Measurements from ENCODE around the gene TXNDC2.

TXNDC2 gene

DNA sequence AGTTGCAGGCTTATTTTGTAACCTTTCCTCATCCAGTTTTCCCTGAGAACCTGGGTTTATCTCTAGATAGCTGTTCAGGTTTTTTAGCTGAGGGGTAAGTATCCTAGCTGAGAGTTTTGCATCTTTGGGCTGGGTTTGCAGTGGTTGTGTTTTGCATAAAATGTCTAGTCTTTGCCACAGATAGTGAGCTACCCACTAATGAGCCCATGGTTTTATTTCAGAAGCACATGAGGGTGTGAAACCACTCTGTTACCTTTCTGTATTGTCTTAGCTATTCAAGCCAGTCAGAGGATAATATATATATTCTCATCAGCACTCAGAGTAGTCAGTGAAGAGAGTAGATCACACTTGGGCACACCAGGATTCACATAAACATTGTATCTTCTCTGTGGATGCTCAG is 24.6 kb upstream of the TXNDC2 start:
- no peak for DNase-seq

DNA sequence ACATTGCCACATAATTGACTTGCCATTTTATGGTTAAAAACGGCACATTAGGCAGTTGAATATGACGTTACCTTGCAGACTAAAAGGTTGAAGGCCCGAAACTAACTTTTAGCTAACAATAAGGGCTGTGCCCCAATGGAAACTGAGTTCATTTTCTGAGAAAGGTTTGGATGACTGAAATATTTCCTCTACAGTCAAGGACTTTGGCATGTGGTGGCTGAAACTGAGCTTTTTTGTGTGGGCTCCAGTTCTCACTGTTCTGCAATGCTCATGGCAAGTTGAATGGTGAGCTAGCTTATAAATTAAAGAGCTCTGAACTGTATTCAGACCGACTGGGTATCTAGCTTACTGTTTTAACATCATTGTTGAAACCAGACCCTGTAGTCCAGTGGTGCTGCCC is 23.8 kb upstream of the TXNDC2 start:
- DNase-seq = no peak

DNA sequence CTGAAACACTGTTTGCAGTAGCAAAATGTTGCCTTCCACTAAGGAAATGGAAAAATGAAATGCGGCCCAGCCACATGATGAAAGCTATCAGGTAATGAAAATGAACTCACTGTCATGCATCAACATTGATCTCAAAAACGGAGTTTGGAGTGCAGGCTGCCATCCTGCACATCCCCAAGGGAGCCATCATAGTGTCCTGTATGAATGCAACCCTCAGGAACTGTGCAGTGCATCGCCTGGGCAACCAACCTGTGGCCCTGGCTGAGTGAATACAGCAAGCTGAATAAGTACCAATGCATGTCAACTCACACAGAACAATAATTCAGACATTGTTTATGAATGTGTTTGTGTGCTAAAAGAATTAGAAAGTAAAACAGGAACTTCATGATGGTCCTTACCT is 23.1 kb upstream of the TXNDC2 start:
- no peak for DNase-seq

DNA sequence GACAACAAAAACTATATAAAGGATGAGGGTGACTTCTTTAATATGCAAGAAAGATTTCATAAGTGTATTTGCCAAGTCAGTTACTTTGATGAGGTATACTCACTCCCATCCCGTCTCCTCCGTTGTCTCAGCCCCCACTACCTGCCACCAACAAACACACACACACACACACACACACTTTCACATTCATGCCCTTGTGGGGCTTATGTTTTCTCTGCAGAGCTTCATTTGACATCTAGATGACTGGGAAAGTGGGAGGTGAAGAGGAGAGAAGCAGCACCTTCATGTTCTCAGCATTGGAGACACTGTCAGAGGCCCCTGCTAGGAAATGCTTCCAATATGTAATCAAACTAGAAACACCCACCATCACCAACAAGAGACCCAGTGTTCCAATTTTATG is 22.5 kb upstream of the TXNDC2 start:
- DNase-seq = no peak

DNA sequence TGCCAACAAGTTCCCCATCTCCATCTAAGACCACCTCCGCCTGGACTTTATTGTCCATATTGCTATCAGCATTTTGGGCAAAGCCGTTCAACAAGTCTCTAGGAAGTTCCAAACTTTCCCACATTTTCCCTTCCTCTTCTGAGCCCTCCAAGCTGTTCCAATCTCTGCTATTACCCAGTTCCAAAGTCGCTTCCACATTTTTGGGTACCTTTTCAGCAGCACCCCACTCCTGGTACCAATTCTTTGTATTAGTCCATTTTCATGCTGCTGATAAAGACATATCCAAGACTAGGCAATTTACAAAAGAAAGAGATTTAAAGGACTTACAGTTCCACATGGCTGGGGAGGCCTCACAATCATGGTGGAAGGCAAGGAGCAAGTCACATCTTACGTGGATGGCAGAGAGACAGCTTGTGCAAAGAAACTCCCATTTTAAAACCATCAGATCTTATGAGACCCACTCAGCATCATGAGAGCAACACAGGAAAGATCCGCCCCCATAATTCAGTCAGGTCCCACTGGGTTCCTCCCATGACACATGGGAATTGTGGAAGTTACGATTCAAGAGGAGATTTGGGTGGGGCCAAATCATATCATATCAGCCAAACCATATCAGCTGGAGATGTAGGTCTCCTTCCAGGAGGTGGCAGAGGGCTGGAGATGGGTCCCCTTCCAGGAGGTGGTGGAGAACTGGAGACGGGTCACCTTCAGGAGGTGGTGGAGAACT is 19.8 kb upstream of the TXNDC2 start:
- no peak for DNase-seq

DNA sequence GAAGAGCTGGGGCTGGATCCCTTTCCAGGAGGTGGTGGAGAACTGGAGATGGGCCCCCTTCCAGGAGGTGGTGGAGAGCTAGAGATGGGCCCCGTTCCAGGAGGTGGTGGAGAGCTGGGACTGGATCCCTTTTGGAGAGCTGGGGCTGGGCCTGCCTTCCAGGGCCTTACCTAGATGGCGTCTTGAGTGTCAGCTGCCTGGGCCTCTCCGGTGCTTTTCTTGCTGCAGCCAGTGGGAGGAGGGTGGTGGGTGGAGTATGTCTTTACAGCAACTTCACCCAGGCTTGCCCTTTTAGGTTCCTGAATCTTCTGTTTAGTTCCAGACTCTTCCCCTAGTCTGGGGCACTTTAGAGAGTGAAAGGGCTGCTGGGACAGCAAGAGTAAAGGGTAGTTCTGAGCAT is 19.1 kb upstream of the TXNDC2 start:
- DNase-seq = no peak

DNA sequence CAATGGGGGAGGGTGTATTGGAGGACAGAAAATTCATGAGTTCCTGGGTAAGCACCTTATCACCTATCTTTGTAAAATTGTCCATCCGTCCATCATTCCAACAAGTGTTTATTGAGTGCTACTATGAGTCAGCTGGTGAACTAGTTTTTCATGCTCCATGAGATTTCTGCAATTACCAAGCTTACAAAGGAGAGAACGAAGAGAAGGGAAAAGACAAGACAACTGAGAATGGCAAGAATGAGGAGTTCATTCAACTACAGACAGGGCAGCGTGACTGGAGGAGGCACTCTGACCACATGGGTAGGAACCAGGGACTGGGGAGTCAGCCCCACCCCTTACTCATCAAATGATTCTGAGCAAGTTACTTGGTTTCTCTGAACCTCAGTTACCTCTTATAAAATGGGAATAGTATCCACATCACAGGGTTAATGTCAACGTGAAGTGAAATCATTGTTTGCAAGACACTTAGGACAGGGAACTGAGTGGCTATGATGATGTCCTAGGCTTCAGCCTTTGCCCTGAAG is 18.6 kb upstream of the TXNDC2 start:
- no peak for DNase-seq

DNA sequence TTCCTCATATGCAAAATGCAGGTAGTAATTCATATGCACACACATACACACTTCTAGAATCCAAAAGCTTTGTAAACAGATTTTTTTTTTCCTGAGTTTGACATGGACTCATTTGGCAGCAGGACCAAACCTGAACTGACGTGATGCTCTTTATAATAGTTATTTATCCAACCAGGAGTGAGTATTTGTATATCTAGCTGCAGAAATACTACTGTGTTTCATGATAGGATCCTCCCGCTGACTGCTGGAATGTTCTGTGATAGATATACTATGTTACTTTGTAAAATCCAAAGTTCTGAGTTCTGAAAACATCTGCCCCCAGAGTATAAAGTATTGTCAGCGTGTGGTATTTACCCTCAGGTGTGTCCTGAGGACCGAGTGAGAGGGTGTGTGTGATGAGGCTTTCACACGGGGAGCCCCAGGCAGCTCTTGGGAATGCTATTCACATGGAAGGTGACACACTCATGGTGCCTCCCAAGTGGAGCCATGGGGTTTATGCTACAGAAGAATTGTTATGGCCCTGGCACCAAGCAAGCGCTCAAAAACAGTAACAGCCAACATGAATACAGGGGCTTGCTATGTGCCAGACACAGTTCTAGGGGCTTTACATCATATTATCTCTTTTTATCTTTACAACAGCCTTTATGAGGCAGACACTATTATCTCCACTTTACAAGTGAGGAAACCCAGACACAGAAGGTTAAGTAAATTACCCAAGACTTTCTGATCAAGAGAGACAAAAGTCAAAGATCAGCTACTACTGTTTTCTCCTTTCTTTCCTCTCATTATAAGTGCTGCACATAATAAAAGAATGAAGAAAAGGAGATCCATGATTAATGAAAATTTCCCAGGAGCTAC is 16.7 kb upstream of the TXNDC2 start:
- no peak for DNase-seq

DNA sequence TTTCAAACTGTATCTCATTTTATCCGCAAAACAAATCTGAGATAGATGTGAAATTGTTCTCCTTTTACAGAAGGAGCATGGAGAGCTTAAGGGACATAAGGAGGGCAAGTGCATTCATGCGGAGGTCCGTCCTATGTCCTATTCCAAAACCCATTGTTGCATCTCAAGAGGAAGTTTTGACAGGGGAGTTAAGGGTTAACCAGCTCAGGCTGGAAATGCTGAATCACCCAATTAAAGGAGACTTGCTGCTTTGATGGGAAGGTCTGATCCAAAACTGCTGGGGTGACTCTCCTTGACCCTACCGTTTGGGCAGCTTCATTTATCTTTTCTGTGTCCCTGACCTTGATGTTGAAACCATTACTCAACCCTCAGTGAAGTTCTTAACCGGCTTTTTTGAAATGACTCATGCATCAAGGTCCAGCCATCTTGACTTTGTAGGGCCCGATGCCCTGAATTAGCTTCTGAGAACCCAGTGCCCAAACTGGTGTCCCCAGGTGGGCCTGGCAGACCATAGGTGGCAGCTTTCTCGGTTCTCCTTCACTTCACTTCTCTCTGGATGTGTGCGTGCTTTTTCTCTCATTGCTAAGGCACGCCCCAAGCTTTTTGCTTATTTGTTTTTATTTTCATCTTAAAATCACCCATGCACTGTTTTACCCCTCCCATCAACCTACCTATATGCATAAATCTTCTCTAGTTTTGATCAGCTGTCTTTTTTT is 15.9 kb upstream of the TXNDC2 start:
- DNase-seq = no peak

DNA sequence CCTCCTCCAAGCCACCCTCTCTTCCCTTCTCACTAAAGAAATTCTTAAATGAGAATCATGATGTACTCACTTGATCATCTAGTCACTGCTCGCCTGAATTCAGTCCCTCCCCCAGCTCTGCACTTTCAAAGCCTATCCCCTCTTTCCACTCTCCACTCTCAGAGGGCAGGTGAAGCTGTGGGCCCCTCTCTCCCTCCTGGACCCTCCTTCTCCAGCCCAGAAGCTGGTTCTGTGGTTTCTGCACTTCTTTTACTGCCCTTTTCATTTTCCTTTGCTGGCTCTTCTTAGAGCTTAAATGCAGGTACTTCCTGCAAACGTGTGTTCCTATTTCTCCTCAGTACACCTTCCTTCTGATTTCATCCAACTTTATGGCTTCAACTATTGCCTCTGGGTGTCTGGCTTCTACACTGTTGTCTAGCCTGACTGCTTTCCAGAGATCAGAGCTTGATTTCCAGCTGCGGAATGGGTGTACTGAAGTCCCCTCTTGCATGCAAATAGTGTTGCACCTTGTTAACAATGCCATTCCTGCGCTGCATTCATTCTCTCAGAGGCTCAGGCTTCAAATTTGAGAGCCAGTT is 15.3 kb upstream of the TXNDC2 start:
- no peak for DNase-seq

DNA sequence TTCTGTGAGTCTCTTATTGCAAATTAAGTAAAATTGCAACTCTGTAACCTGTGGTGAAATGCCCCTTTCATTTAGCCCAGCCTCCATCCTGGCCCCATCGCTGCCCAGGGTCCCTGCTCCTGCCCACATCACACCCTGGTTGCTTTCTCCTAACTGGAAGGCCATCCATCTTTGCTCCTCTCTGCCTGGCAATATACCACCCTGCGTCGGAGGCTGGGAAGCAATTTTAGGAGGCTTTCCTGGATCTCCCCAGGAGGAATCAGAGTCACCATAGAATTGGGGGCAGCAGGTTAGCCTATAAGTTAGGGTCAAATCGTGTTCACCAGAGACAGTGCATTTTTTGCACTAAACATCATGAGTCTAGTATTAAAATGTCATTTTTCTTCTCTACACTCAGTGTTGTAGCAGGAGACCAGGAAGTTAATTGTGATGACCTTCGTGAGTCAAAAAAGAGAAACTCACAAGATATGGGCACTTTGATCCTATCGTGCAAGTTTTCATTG is 14.5 kb upstream of the TXNDC2 start:
- no peak for DNase-seq

DNA sequence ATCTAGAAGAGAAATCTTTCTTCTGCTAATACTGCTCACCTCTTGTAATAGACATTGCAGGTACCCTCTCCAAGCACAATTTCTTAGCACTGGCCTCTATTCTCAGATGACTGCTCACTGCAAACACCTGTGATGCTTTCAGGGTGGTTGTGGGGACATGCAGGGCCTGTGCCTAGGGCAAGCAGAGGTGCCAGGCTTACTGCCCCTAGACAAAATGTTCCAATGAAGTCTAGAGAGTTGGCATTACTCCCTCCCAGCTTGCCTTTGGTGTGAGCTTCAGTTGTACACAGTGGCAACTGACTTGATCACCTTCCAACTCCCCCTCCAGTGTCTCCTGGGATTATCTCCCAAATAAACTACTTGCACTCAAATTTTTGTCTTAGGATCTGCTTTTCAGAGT is 12.9 kb upstream of the TXNDC2 start:
- DNase-seq = no peak

DNA sequence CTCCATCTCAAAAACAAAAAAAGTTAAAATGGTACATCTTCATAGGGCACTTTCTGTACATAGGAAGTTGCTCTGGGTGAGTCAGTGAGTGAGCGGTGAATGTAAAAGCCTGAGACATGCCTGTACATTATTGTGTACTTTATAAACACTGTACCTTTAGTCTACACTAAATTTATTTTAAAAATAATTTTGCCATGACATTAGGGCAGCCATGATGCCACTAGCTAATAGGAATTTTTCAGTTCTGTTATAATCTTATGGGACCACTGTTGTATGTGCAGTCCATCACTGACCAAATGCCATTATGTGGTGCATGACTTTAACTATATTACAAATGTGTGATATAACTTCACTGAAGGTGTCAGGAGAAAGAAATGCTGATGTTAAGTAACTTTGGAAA is 11.0 kb upstream of the TXNDC2 start:
- DNase-seq = no peak

DNA sequence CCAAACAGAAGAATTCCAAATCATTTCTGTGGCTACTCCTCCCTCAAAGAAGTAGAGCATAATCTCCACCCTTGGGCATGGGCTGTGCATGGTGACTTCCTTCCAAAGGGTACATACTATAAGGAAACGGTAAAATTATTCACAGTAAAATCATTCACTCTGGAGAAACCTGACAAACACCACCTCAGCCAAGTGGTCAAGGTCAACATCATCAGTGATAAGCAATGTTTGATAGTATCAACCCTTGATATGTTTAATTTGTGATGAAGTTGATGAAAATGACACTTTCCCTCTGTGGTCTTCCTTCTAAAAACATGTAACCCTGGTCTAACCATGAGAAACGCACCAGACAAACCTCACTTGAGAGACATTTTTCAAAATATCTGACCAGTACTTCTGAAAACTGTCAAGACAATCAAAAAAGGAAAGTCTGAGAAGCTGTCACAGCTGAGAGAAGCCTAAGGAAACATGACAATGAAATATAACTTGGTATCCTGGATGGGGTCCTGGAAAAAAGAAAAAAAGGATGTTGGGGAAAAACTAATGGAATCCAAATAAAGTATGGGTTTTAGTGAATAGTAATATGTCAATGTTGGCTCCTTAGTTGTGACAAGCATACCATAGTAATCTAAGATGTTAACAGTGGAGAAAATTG is 9.4 kb upstream of the TXNDC2 start:
- DNase-seq = no peak

DNA sequence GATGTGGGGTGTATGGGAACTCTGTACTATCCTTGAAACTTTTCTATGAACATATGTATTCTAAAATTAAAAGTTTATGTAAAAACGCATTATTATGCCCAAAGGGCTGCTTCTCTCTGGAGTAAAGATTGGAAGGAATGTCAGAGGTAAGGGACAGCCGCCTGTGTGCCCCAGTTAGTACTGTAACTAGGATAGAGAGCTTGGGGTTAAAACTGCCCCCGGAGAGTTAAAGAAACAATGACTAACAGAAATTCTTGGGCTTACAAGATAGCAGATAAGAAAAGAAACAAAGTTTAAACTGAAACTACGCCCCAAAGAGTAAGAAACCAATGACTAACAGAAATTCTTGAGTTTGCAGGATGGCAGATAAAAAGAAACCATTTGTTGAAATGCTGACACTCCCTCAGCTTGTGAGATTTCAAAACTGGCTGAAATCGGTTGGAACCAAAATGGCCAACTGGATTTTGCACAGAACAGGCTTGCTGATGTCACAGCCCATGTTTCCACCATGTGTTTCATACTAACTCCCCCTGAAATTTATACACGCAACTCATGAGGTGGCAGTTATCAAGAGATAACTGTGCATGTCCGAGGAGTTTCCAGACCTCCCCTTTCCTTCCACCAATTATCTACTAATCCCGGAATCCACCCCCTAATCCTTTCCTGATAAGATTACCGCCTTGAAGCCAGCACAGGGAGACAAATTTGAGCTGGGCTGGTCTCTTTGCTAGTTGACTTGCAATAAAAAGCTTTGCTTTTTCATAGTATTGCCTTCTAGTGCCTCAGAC is 8.7 kb upstream of the TXNDC2 start:
- no peak for DNase-seq

DNA sequence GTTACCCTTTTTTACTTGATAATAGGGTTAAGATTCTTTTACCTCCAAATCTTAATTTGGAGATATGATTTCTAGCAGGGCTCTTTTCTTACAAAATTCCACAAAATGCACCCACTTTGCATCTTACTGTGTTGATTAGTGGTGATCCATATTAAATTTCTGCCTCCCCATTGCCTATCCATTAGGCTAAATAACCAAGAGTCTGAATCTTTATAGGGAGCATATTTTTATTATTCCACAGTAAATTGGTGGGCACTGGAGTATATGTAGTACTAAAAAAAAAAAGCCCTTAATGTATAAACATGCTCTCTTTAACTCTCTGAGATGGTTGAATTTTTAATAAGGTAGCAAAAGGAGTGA is 8.1 kb upstream of the TXNDC2 start:
- no peak for DNase-seq

DNA sequence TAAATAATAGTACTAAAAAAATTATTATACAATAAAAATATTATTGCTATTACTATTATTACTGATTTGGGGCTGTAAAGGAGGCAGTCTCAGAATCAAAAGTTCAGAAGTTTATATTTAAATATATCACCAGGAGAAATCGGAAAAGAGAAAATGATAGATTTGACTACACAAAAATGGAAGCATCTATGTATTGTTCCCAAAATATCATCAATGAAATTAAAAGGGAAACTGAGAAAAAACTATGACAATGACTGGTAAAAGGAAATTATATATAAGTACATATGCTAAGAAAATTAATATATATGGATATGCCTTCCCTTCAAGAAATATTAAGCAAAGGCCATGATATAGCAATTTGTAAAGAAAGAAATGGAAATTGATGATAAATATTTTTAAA is 7.7 kb upstream of the TXNDC2 start:
- DNase-seq = no peak

DNA sequence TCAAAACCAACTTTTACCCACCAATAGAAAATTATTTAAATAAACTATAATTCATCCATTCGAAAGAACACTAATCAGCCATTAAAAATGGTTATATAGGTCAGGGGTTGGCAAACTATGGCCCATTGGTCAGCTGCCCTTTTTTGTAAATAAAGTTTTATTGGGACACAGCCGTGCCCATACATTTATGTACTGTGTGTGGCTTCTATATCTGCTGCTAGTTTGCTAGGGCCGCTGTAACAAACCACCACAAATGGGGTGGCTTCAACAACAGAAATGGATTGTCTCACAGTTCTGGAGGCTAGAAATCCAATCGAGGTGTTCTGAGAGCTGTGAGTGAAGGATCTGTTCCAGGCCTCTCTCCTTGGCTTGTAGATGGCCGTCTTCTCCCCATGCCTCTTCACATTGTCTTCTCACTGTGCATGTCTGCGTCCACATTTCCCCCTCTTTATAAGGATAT is 7.0 kb upstream of the TXNDC2 start:
- no peak for DNase-seq

DNA sequence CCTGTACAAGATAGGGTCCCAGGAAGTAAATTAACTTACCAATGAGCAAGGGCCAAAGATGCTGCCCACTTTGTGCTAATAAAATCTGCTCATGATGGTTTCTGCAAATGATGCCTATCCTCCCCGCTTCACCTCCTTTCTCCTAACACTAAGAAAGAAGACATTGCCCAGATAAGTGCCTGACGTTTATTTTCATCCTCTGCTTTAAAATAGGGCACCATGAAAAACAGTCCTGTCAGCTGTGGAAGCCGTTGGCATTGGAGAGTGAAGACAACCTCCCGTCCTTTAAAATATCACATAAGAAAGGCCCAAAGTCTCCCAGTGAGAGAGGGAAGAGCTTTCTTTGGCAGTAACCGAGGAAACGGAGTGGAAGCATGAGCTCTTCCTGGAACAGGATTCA is 1.7 kb upstream of the TXNDC2 start:
- DNase-seq = no peak

DNA sequence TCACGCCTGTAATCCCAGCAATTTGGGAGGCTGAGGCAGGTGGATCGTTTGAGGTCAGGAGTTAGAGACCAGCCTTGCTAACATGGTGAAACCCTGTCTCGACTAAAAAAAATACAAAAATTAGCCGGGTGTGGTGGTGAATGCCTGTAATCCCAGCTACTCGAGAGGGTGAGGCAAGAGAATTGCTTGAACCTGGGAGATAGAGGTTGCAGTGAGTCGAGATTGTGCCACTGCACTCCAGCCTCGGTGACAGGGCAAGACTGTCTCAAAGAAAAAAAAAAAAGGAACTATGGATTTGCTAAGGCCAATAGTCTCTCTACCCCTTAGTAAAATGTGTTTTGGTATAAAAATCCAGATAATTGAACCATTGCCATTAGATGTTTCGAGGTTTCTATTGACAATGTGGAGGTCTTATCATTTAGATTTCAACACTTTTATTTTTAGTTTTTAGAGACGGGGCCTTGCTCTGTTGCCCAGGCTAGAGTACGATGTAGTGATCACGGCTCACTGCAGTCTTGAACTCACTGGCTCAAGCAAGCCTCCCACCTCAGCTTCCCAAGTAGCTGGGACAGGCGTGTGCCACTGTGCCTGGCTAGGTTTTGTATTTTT is 1.1 kb upstream of the TXNDC2 start:
- no peak for DNase-seq

DNA sequence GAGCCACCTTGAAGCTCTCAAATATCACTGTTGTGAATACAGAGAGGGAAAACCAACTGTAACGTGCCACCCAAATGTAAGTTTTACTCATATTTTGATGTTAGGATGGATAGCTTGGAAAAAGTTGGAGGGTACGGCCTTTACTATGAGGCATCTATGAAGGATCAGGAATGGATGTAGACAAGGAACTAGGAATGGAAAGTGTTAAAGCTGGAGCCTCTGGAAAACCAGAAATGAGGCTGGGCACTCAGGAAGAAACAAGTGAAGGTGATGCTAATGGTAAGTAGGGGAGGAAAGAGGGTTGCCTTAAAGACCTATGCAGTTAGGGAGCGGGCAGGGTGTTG is 204 bp downstream of the TXNDC2 start:
- no peak for DNase-seq
